Measurements from ENCODE around the gene ZNF354C. TPM values are rescaled to one million over a fixed set of nuclear protein-coding genes. Genes with fewer than 3 reads are reported as not detected.

The ZNF354C gene
- total and polyA plus RNA-seq, 2 of the 8 experiments (the other 6 are each of a cell fraction or from before 2014, with no cell fraction given) = 0.85 to 2.3 TPM

DNA sequence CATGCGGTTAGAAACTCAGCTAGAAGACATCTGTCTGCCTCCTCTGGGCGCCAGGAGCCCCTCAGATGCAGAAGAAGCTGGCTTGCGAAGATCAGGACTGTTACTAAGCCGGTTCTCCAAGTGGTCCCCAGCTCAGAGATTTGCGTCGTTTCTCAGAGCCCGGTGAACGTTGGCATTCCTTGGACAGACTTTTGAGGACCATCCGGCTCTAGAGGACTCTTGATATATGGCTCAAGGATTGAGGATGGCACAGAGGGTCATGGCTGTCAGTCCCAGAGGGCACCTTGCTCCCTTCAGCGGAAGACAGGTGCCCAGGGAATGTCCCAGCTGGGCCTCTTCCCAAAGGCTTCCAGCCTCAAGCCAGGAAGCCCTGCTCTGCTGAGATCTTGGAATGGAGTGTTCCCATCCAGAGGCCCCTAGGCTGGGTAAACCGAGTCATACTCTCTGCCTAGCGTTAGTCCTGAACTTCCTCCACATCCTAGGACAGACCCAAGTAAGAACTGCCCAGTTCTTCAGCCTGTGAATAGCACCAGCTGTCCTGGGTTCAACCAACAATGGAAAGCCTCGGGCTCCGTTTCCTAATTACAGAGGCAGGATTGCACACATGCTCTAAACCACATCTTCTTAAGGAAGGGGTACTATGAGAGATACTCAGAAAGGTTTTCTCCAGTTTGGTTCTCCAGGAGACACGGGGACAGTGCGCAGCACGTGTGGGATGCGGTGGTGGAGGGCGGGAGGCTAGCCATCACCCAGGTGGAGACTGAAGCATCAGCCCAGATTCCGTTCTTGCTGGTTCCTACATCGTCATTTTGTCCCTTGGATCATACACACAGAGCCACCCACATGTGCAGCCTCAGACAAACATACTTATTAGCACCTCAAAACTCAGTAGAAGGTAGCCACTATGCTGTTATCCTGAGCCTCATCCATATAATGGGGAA lies 51.4 kb downstream of the ZNF354C start (continued):
- TF ChIP-seq KDM5A (IDR thresholded peaks at IDR 0.05; ENCODE audit: low read length) = no peak
- TF ChIP-seq GABPA (IDR thresholded peaks at IDR 0.05; ENCODE audit: borderline replicate concordance, insufficient read depth, low read length) = no peak
- no peak for TF ChIP-seq CHD2 (IDR thresholded peaks at IDR 0.05; ENCODE audit: low read length)
- no peak for TF ChIP-seq PHF8 (conservative IDR thresholded peaks at IDR 0.05; ENCODE audit: low read depth, low read length)
- TF ChIP-seq, protein P1, sequence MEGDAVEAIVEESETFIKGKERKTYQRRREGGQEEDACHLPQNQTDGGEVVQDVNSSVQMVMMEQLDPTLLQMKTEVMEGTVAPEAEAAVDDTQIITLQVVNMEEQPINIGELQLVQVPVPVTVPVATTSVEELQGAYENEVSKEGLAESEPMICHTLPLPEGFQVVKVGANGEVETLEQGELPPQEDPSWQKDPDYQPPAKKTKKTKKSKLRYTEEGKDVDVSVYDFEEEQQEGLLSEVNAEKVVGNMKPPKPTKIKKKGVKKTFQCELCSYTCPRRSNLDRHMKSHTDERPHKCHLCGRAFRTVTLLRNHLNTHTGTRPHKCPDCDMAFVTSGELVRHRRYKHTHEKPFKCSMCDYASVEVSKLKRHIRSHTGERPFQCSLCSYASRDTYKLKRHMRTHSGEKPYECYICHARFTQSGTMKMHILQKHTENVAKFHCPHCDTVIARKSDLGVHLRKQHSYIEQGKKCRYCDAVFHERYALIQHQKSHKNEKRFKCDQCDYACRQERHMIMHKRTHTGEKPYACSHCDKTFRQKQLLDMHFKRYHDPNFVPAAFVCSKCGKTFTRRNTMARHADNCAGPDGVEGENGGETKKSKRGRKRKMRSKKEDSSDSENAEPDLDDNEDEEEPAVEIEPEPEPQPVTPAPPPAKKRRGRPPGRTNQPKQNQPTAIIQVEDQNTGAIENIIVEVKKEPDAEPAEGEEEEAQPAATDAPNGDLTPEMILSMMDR (IDR thresholded peaks at IDR 0.05; ENCODE audit: control extremely low read depth in 1 of 3, insufficient read depth in 1 of 3, low read depth in 1 of 3, low read length in 3 of 3) = no peak
- TF ChIP-seq RXRA (IDR thresholded peaks at IDR 0.05; ENCODE audit: insufficient read depth, low read depth, low read length) = no peak
